HEK293 (cell line): Measurements from ENCODE around the gene CHMP1A.
"Not testable (repeated sequence)": the region's sequence is repeated elsewhere in the genome, so short reads cannot be mapped to it uniquely, and the experiment has no call there.

ENCODE experiments used
- CTCF ChIA-PET: fragments of 350-600 bp; formaldehyde crosslinking; extraction: SDS; loops from one replicate; lab custom pipeline; 2021; ENCODE audit warnings: antibody characterized with exemption; lab: Yijun Ruan, JAX
- POLR2A ChIA-PET: fragments of 300-600 bp; formaldehyde crosslinking; extraction: SDS; loops from one replicate; lab custom pipeline; 2020; ENCODE audit warnings: antibody characterized with exemption, inconsistent platforms; lab: Yijun Ruan, JAX
- H3K27ac ChIP-seq: fragments of 200-500 bp; sonication (Bioruptor generic); 2 replicates; pipeline ENCODE4 v1.5.1; 2014; ENCODE audit warnings: low read depth, low read length, control low read depth, inconsistent platforms; ENCODE audit errors: extremely low read depth
- H3K36me3 ChIP-seq, 2 experiments: fragments of 200-500 bp in 1 of 2; sonication (Bioruptor generic) in 1 of 2; 1 replicate in 1 of 2; 2 replicates in 1 of 2; pipeline ENCODE4 v1.5.1; 2014 to 2017; ENCODE audit warnings: inconsistent platforms in 2 of 2, low read length in 2 of 2; ENCODE audit not compliant: control insufficient read depth in 2 of 2, insufficient read depth in 1 of 2
- H3K4me1 ChIP-seq: fragments of 200-500 bp; sonication (Bioruptor generic); 2 replicates; pipeline ENCODE4 v1.5.1; 2014; ENCODE audit warnings: mild to moderate bottlenecking, low read length, inconsistent platforms; ENCODE audit not compliant: control insufficient read depth, insufficient read depth
- H3K4me3 ChIP-seq: 2 replicates; pipeline ENCODE4 v1.5.1; 2011; ENCODE audit warnings: low read depth, mild to moderate bottlenecking, control low read depth, low read length, moderate library complexity
- H3K9me3 ChIP-seq: fragments of 200-500 bp; sonication (Bioruptor generic); 2 replicates; pipeline ENCODE4 v1.5.1; 2014; ENCODE audit warnings: low read depth, low read length, inconsistent platforms; ENCODE audit not compliant: control insufficient read depth, insufficient read depth
- KLF17 ChIP-seq: fragments of 450-650 bp; formaldehyde crosslinking; IDR thresholded peaks from 2 replicates; pipeline ENCODE4 v1.5.1; 2016; ENCODE audit warnings: missing biosample characterization, missing genetic modification characterization
- KLF9 ChIP-seq: fragments of 450-650 bp; formaldehyde crosslinking; IDR thresholded peaks from 2 replicates; pipeline ENCODE4 v1.5.1; 2016; ENCODE audit warnings: missing biosample characterization, missing genetic modification characterization, low read depth
- OVOL3 ChIP-seq: fragments of 450-650 bp; formaldehyde crosslinking; IDR thresholded peaks from 2 replicates; pipeline ENCODE4 v1.5.1; 2016; ENCODE audit warnings: missing biosample characterization, missing genetic modification characterization
- REPIN1 ChIP-seq: fragments of 450-650 bp; formaldehyde crosslinking; IDR thresholded peaks from 2 replicates; pipeline ENCODE4 v1.5.1; 2017; ENCODE audit warnings: missing biosample characterization, missing genetic modification characterization, low read depth
- ZFP3 ChIP-seq: fragments of 450-650 bp; formaldehyde crosslinking; IDR thresholded peaks from 2 replicates; pipeline ENCODE4 v1.5.1; 2016; ENCODE audit warnings: low read depth, missing biosample characterization, missing genetic modification characterization
- ZNF146 ChIP-seq: fragments of 450-650 bp; formaldehyde crosslinking; IDR thresholded peaks from 2 replicates; pipeline ENCODE4 v1.5.1; 2016; ENCODE audit warnings: missing biosample characterization, missing genetic modification characterization
- ZNF221 ChIP-seq: fragments of 450-650 bp; formaldehyde crosslinking; IDR thresholded peaks from 2 replicates; pipeline ENCODE4 v1.5.1; 2017; ENCODE audit warnings: missing biosample characterization, missing genetic modification characterization, borderline replicate concordance
- ZNF335 ChIP-seq: fragments of 450-650 bp; formaldehyde crosslinking; conservative IDR thresholded peaks from 2 replicates; pipeline ENCODE4 v1.5.1; 2016; ENCODE audit warnings: missing biosample characterization, missing genetic modification characterization
- ZNF37A ChIP-seq: fragments of 450-650 bp; IDR thresholded peaks from 2 replicates; pipeline ENCODE4 v1.5.1; 2018; ENCODE audit warnings: missing biosample characterization, missing genetic modification characterization
- ZNF394 ChIP-seq: fragments of 450-650 bp; formaldehyde crosslinking; IDR thresholded peaks from 2 replicates; pipeline ENCODE4 v1.5.1; 2016; ENCODE audit warnings: missing biosample characterization, missing genetic modification characterization, mild to moderate bottlenecking, moderate library complexity, borderline replicate concordance
- ZNF544 ChIP-seq: fragments of 450-650 bp; formaldehyde crosslinking; IDR thresholded peaks from 2 replicates; pipeline ENCODE4 v1.5.0; 2017; ENCODE audit warnings: missing biosample characterization, missing genetic modification characterization
- ZSCAN4 ChIP-seq: fragments of 450-650 bp; formaldehyde crosslinking; IDR thresholded peaks from 2 replicates; pipeline ENCODE4 v1.5.1; 2017; ENCODE audit warnings: missing biosample characterization, missing genetic modification characterization

Gene CHMP1A

DNA sequence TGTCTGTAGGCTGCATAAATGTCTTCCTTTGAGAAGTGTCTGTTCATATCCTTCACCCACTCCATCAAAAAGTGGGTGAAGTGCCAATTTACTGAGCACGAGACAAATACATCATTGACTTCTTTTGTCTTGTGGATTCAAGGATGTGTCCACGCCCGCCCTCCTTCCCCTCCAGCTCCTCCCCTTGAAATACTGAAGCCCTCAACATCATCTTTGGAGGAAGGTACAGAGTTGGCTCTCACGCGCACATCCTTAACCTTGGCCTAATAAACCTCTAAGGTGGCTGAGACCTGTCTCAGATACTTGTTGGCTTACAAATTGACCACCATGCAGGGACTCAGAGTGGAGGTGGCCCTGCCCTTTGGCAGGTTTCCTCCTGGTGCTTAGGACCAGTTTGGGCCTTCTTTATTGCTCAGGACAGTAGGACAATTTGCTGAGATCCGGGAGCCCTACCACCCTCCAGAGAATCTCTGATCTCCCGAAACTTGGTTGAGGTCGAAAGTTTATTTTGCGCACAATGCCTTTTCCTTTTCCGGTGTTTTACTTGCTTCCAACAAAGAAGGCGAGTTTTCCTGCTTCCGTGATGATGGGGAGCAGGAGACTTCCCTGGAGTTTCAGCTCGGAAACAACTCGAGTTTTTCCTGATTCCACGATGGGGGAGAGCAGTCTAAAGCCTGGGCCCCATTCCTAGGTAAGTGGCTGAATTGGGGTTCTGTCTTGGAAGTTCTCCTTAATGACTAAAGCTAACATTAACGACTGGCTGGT lies 14.9 kb upstream of the CHMP1A start:
- ChIA-PET CTCF (no interaction called here), POLR2A (no interaction called here)
- Histone ChIP-seq H3K36me3 (peaks cover 0 to 2% of the 10 kb centered on the region in 2 experiments; a peak in 1 of 3 replicates), H3K4me1 (no peaks in the 10 kb centered on the region), H3K4me3 (no peak overlapping the region), H3K27ac (no peak overlapping the region), H3K9me3 (no peaks in the 10 kb centered on the region)
- TF ChIP-seq OVOL3 (tag by site-specific recombination), result no peak
- no peak for TF ChIP-seq REPIN1 (tag by site-specific recombination)
- TF ChIP-seq KLF9, result no peak
- TF ChIP-seq ZNF37A, result no peak
- no peak for TF ChIP-seq ZNF544 (tag by site-specific recombination)

DNA sequence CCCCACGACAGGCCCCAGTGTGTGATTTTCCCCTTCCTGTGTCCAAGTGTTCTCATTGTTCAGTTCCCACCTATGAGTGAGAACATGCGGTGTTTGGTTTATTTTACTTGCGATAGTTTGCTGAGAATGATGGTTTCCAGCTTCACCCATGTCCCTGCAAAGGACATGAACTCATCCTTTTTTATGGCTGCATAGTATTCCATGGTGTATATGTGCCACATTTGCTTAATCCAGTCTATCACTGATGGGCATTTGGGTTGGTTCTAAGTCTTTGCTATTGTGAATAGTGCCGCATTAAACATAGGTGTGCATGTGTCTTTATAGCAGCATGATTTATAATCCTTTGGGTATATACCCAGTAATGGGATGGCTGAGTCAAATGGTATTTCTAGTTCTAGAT lies 14.1 kb upstream of the CHMP1A start:
- peak; percentile 73 for TF ChIP-seq ZNF146
- H3K4me3 ChIP-seq, H3K27ac ChIP-seq, H3K36me3 ChIP-seq, H3K9me3 ChIP-seq, H3K4me1 ChIP-seq: not testable (repeated sequence)
- ChIA-PET POLR2A (interaction anchor here (0.6 kb wide), 1 partner anchor 222 kb away, joined by 3 read pairs; no protein-coding TSS in a partner anchor), CTCF (interaction anchor here (0.6 to 1.0 kb wide), 3 partner anchors 34 to 468 kb away, joined by 3 to 4 read pairs (median 3); no protein-coding TSS in a partner anchor)

DNA sequence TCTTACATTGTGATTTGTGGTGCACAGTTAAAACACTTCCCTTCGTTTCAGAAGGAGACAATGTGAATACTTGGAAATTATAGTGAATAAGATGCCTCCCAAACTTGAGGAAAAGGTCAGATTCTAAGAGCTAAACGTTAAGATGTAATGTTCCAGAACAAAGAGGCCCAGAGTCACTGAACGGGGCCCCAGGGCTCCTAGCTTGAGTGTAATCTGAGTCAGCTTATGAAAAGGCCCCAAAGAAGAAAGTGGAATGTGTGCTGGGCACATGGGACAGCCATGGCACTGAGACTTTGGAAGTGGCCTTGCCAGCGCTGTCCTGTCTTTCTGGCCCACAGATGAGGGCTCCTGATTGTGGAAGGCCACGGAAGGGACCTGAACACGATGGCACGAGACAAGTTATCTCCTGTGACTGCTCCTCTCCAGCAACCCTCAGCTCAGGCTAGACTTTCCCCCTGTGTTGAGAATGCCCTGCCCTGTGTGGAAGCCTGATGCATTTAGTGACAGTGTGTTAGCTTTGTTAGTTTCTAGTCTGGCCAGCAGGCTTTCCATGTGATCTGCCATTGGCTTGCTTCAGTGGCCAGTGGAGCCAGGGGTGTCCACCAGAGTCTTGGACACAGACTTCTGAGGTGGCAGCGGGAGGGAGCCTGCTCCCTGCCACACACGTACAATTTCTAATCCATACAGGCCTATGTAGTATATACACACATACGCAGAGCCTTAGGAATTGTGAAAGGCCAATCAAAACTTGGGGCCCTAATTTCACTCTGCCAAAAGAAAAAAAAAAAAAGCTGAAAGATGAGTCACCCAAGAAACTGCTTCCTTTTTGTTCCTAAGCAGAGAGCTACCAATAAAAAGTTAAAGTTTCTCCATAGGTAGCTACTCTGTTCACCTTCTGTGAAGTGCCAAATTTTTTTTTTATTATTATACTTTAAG lies 13.3 kb upstream of the CHMP1A start:
- ChIA-PET POLR2A (interaction anchor here (0.6 to 0.7 kb wide), 2 partner anchors 72 to 221 kb away, joined by 3 to 5 read pairs; no protein-coding TSS in a partner anchor), CTCF (interaction anchor here (0.6 to 1.0 kb wide), 5 partner anchors 14 to 468 kb away, joined by 3 to 4 read pairs (median 3); partner anchors contain the start of gene CHMP1A)
- H3K4me3 ChIP-seq, result no peak overlapping the region
- no peaks in the 10 kb centered on the region for H3K9me3 ChIP-seq
- H3K4me1 ChIP-seq, result no peaks in the 10 kb centered on the region
- peaks cover 0 to 2% of the 10 kb centered on the region in 2 experiments; a peak in 2 of 3 replicates for H3K36me3 ChIP-seq
- TF ChIP-seq KLF17 (no peak), ZNF335 (peak; percentile 34; the same call in 1 of the 2 replicates), ZNF221 (no peak)
- TF ChIP-seq, all 188 proteins: peak for 1
- no peak overlapping the region for H3K27ac ChIP-seq

GRCh38 chr16:89669755-89670154 lies 12.2 kb upstream of the CHMP1A start:
- Histone ChIP-seq H3K27ac (no peak overlapping the region), H3K9me3 (no peaks in the 10 kb centered on the region), H3K36me3 (peaks cover 0 to 5% of the 10 kb centered on the region in 2 experiments; a peak in 2 of 3 replicates), H3K4me3 (no peak overlapping the region), H3K4me1 (no peaks in the 10 kb centered on the region)
- TF ChIP-seq ZFP3 (tag by site-specific recombination), result no peak
- no peak for TF ChIP-seq ZNF394
- TF ChIP-seq ZSCAN4 (tag by site-specific recombination), result no peak
- ChIA-PET POLR2A (interaction anchor here (0.6 to 0.7 kb wide), 2 partner anchors 17 to 73 kb away, joined by 3 to 5 read pairs; partner anchors contain the start of gene CDK10), CTCF (interaction anchor here (0.6 kb wide), 1 partner anchor 29 kb away, joined by 3 read pairs; no protein-coding TSS in a partner anchor)
